CD4-positive, alpha-beta T cell treated with Interleukin-21 for 1 hour (primary cell): Measurements from ENCODE around the gene LRRN3.

Experiments
- DNase-seq: peaks from one replicate; pipeline ENCODE4 v3.0.0-alpha.2; 2020

The LRRN3 gene

DNA sequence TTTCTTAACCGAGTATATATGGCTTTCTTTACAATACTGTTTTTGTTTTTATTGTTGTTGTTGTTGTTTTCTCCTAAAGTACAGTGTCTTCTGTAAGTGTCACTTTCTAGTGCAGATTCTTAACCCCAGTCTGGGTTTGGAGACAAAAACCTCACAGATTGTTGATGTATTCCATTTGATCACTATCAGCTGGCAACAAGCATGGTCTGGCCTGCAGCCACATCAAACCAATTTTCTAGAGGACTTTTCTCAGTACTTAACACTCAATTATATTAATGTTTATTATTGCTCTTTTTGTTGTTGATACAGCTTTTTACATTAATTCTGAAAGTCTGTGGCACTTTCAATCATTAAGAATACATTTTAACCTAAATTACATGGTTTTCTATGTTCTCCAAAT lies 17.1 kb downstream of the LRRN3 start:
- no peak for DNase-seq

DNA sequence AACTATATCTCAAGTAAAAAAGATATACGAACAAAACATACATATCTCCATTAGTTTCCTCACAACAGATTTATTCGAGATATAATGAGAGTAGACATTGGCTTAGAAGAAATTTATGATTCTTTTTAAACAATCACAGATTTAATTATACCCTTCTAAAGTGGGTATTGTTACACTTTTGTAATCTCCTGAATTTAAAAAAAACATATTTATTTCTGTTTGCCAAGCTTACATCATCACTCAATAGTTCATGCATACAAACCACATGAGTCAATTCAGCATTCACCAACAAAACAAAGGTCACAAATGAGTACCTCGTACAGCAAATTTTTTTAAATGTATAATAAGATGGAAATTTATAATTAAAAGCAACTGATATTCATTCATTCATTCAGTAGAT lies 17.6 kb downstream of the LRRN3 start:
- DNase-seq, result no peak

GRCh38 chr7:111112439-111112838 lies 21.5 kb downstream of the LRRN3 start:
- no peak for DNase-seq

DNA sequence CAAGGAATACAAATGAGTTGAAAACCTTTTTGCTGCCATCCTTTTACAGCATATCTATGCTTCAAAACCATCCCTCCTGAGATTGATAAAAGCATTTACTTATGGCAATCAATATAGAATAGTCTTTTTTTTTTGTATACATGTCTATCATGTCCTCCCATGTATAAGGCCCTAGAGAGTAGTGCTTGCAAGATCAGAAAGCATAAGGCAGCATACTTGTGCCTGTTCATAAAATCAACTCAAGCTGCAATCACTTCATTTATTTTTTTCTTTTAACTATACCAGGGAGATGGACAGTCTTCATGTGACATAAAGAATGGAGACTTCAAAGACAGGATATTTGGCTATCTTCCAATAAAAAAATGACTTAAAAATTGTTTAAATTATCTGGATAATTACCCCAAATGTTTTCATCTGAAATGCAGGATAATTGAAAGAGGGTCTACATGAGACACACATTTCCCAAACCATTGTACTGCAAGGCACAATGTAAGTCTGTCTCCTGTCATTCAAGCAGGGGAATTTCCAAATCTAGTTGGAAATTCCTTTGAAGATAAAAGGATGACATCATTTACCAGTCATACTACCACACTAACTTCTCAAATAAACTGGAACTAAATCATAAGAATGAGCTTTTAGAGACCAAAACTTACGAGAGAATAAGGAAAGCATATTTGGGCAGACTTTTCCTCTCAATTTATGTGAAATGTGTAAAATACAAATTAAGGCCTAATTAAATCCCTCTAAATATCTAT lies 22.5 kb downstream of the LRRN3 start:
- no peak for DNase-seq

- no peak for DNase-seq
These were observed 25.0 kb downstream of the LRRN3 start for GRCh38 chr7:111115966-111116365.

DNA sequence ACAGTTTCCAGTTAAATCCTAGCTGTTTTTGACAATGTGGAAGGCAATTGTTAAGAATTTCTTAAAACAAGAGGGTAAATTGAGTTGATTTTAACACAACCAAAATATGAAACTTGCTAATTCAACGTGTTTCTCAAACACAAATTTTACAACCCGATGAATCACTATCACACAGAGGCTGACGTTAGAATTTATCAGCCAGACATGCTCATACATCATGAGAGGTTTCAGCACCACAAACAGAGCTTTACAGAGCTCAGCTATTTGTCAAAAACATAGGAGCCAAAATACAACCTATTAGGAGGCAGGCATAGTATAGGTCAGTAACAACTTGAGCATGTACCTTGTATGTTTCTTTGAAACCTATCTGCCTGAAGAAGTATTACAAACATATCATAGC lies 36.1 kb downstream of the LRRN3 start:
- DNase-seq, result no peak

- DNase-seq, result no peak
These were observed 38.5 kb downstream of the LRRN3 start for GRCh38 chr7:111129435-111129834.

DNA sequence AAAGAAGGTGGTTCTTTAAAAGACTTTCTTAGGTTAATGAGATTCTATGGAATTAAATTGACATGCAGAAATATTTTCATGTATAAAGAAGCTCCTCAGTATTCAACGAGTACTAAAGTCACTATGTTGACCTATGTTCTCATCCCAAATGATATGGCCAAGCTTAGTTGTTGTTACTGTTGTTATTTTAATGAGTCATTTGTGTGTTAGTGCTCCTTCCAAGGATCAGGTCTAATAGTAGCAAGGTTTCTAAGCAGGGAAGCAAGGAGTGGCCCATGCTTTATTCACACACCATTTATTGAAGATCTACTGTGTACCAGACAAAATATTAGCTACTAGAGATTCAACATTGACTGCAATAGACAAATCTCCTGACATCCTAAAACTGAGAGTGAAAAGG lies 41.9 kb downstream of the LRRN3 start:
- no peak for DNase-seq

DNA sequence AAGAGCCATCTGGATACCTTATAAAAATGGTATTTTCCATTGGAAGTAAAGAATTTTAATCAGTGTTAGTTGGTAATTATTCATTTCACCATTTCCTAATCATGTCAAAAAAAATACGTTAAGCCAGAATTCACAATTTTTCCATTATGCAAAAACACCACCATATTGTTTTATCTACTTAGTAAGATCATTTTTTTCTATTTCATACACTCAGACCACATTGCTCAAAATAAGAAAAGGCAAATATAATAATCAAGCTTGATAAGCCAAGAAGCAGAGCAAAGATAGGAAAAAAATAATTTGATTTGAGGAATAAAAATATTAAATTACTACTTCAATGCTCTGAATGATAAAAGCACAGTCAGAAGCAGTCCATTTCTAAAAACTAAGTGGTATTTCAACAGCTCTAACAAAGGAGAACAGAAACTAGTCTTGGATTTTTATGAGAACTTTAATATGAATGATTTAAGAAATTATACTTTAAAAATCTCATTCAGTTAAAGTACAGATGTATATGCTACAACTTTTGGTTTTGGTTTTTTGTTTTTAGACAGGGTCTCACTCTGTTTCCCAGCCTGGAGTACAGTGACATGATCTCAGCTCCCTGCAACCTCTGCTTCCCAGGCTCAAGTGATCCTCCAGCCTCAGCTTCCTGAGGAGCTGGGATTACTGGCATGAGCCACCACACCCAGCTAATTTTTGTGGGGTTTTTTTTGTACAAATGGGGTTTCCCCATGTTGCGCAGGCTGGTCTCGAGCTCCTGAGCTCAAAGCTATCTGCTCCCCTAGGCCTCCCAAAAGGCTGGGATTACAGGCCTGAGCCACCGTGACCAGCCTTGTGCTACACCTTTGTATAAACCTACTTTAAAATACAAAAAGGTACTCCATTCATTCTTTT lies 46.6 kb downstream of the LRRN3 start:
- peak; percentile 30 for DNase-seq

- peak; percentile 61 for DNase-seq
These were observed 47.3 kb downstream of the LRRN3 start for GRCh38 chr7:111138193-111138569.

GRCh38 chr7:111138586-111138985 lies 47.7 kb downstream of the LRRN3 start:
- no peak for DNase-seq

- no peak for DNase-seq
These were observed 49.4 kb downstream of the LRRN3 start for GRCh38 chr7:111140091-111140865.

GRCh38 chr7:111145472-111145871 lies 54.5 kb downstream of the LRRN3 start:
- DNase-seq, result no peak

DNA sequence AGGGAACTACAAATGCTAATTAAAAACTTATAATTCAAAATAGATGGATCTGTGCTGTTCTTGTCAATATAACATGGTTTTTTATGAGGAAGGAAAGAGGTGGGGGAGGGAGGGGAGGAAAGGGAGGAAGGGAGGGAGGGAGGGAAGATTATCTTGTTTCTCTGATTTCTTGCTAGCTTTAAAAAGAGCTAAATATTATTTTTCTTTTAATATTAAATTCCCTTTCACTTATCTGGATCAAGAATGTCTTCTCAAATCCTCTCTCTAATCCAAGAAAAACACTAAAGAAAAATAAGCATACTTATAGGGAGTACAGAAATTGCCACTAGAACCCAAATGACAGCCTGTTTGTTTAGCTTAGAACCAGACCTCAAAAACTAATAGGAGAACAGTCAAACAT lies 55.2 kb downstream of the LRRN3 start:
- no peak for DNase-seq

DNA sequence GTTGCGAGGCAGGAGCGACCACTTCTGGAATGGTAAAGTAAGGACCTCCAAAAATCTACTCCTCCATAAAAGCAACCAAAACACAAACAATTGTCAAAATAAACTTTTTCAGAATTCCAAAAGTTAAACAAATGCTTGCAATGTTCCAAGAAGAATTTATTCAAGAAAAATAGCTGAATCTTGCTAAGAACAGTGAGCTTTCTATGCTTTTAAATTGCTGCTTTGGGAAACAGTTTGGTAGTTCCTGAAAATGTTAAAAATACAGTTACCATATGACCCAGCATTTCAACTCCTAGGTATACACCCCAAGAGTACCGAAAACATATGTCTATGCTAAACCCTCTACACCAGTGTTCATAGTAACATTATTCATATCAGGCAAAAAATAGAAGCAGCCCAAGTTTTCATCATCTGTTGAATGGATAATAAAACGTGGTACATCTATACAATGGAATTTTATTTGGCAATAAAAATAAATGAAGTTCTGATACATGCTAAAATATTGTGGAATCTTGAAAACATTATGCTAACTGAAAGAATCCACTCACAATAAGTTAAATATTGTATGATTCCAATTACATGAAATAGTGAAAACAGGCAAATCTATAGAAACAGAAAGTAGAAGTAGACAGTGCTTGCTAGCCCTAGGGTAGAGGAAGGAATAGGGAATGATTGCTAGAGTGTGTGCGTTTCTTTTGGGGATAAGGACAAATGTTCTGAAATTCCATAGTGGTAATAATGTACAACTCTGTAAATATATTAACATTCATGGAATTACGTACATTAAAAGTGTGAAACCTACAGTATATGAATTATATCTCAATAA lies 57.0 kb downstream of the LRRN3 start:
- DNase-seq, result no peak

GRCh38 chr7:111150709-111151108 lies 59.8 kb downstream of the LRRN3 start:
- no peak for DNase-seq

DNA sequence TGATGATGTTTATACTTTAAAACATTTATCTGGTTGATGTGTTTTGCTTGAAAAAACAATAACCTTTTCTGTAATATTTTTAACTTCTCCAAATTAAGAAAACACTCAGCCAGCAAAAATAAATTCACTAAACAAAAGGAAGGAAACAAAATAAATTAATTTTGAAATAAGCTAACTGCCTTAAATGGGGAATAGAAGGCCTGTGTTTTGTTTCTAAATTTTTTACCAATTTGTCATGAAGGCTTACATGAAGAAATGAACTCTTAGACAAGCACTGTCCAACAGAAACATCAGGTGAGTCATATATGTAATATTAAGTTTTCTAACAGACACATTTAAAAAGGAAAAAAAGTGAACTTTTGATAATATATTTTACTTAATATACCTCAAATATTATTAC lies 68.5 kb downstream of the LRRN3 start:
- no peak for DNase-seq

DNA sequence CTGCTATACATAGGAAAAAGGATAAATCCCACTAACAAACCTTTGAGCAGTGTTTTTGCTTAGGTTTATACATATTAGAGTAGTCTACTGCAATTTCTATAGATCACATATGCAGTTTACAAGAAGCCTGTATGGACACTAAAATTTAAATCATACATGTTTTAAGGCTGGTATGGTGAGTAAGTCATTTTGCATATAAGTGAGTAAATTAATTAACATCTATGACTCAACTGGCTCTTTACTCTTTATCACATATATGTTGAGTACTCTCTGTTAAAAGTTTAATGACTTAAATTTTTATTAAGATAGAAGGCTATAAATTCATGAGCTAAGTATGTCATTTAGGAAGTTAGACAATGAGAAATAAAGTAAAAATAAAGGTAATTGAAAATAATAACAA lies 69.4 kb downstream of the LRRN3 start:
- no peak for DNase-seq

- DNase-seq, result no peak
These were observed 71.8 kb downstream of the LRRN3 start for GRCh38 chr7:111162692-111163091.

DNA sequence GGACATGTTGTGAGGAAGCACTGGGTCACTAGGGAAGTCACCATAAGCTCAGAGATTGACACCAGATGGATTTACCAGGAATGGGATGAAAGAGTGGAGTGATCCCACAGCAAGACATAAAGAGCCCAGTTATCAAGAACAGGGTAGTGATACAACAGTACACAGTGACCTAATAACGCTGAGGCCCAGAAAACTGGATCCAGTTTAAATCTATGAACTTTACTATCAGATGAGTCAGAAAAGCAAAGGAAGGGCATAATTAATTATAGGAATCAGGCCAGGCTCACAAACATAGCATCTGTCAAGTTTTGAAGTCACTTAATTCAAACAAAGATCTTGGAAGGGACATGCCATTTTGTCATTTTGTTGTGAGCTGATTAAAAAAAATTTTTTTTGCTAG lies 73.5 kb downstream of the LRRN3 start:
- no peak for DNase-seq

DNA sequence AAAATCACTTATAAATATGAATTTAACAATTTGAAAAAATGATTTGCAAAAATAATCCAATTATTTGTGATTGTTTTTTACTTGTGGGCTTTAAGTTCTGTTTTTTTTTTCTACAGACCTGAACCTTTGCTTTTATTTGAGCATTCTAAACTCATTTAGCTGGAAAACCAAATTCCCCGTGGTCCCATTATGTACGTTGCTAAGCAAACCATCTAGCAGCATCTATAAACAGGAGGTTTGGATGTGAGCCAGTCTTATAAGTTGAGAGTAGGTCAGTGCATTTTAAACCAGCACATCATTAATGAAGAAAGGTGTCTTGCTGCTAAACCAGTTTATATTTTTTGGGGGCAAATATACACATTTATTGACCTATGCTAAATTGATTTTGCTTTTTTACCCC lies 77.3 kb downstream of the LRRN3 start:
- DNase-seq, result no peak

- no peak for DNase-seq
These were observed 81.8 kb downstream of the LRRN3 start for GRCh38 chr7:111172564-111173257.
